Activated CD4-positive, alpha-beta T cell treated with anti-CD3 and anti-CD28 coated beads, Interleukin-2, amount 50 U/mL, for 24 hours (primary cell): ENCODE data around the gene ABHD2.
A peak's percentile ranks its signal among the peaks of the same experiment; 100 is the strongest.
"Not testable (repeated sequence)": the region's sequence is repeated elsewhere in the genome, so short reads cannot be mapped to it uniquely, and the experiment has no call there.

Source experiments
- DNase-seq, 2 donors: peaks; one replicate each; pipeline ENCODE4 v3.0.0-alpha.2; 2020; ENCODE audit warnings: low read depth in 1 of 2, low spot score in 1 of 2

ABHD2 gene

GRCh38 chr15:89118481-89118989 is 30.3 kb downstream of the ABHD2 start:
- DNase-seq: no peak

- no peak for DNase-seq
These were observed 31.5 kb downstream of the ABHD2 start for GRCh38 chr15:89119489-89120478.

GRCh38 chr15:89120479-89121000 is 32.3 kb downstream of the ABHD2 start:
- DNase-seq: not testable (repeated sequence)

- DNase-seq: no peak
These were observed 33.2 kb downstream of the ABHD2 start for GRCh38 chr15:89121414-89121813.

- no peak for DNase-seq
These were observed 34.4 kb downstream of the ABHD2 start for GRCh38 chr15:89122505-89123180.

- DNase-seq: no peak
These were observed 34.9 kb downstream of the ABHD2 start for GRCh38 chr15:89123181-89123525.

GRCh38 chr15:89125088-89125826 is 37.0 kb downstream of the ABHD2 start:
- no peak for DNase-seq

- DNase-seq: no peak
These were observed 37.8 kb downstream of the ABHD2 start for GRCh38 chr15:89126009-89126408.

- DNase-seq: no peak
These were observed 38.9 kb downstream of the ABHD2 start for GRCh38 chr15:89127054-89127702.

GRCh38 chr15:89128320-89129122 is 40.3 kb downstream of the ABHD2 start:
- DNase-seq: no peak

GRCh38 chr15:89129123-89129815 is 41.0 kb downstream of the ABHD2 start:
- peak in 1 of 2 donors; percentile 23 for DNase-seq

- no peak for DNase-seq
These were observed 41.5 kb downstream of the ABHD2 start for GRCh38 chr15:89129816-89130134.

- no peak for DNase-seq
These were observed 41.9 kb downstream of the ABHD2 start for GRCh38 chr15:89130201-89130600.

- DNase-seq: no peak
These were observed 43.5 kb downstream of the ABHD2 start for GRCh38 chr15:89131731-89132130.

- DNase-seq: no peak
These were observed 44.6 kb downstream of the ABHD2 start for GRCh38 chr15:89132611-89133507.

GRCh38 chr15:89135387-89136077 is 47.3 kb downstream of the ABHD2 start:
- DNase-seq: not testable (repeated sequence)

- no peak for DNase-seq
These were observed 48.0 kb downstream of the ABHD2 start for GRCh38 chr15:89136078-89136806.
